Measurements from ENCODE around the gene GRM4. TPM values are rescaled to one million over a fixed set of nuclear protein-coding genes. Genes with fewer than 3 reads are reported as not detected.

The GRM4 gene
- total and polyA plus RNA-seq, 4 donors = not detected

GRCh38 chr6:34025861-34026260, 120.0 kb downstream of the GRM4 start:
- no peaks in the 10 kb centered on the region for H3K4me1 ChIP-seq (ENCODE audit: control insufficient read depth in 4 of 4, insufficient read depth in 4 of 4, low read length in 3 of 4)
- TF ChIP-seq ATF3 (IDR thresholded peaks at IDR 0.05) (no peak), EGR1 (IDR thresholded peaks at IDR 0.05; ENCODE audit: low read depth in 2 of 2) (no peak), GABPA (IDR thresholded peaks at IDR 0.05 in 1 of 2, conservative IDR thresholded peaks at IDR 0.05 in 1 of 2) (no peak), SP1 (IDR thresholded peaks at IDR 0.05) (no peak)
- WGBS = 78% methylated on average over 8 of the region's 8 CpGs
- H3K9ac ChIP-seq (ENCODE audit: low read depth in 1 of 2, low read length in 2 of 2) = no peak overlapping the region
- no peak overlapping the region for H3K27ac ChIP-seq (ENCODE audit: low read depth in 1 of 2, low read length in 2 of 2)
- no peaks in the 10 kb centered on the region for H3K36me3 ChIP-seq (ENCODE audit: control insufficient read depth in 4 of 4, insufficient read depth in 3 of 4, low read depth in 1 of 4, low read length in 3 of 4)
- no peak overlapping the region for H3K4me3 ChIP-seq (ENCODE audit: low read depth in 1 of 3, low read length in 3 of 3)
- no peaks in the 10 kb centered on the region for H3K27me3 ChIP-seq (ENCODE audit: control insufficient read depth in 4 of 4, insufficient read depth in 4 of 4, low read length in 3 of 4)
- no peaks in the 10 kb centered on the region for H3K9me3 ChIP-seq (ENCODE audit: control insufficient read depth in 4 of 4, low read length in 3 of 4)
- no peak for DNase-seq (ENCODE audit: low spot score)

- DNase-seq (ENCODE audit: low spot score) = no peak
- H3K4me3 ChIP-seq (ENCODE audit: low read depth in 1 of 3, low read length in 3 of 3) = no peak overlapping the region
- WGBS = 86% methylated on average over 8 of the region's 8 CpGs
These were observed 120.6 kb downstream of the GRM4 start for GRCh38 chr6:34025112-34025807.

GRCh38 chr6:34022873-34023255, 123.0 kb downstream of the GRM4 start:
- DNase-seq (ENCODE audit: low spot score) = no peak
- no peaks in the 10 kb centered on the region for H3K4me1 ChIP-seq (ENCODE audit: control insufficient read depth in 4 of 4, insufficient read depth in 4 of 4, low read length in 3 of 4)
- H3K4me3 ChIP-seq (ENCODE audit: low read depth in 1 of 3, low read length in 3 of 3) = no peak overlapping the region
- no peak overlapping the region for H3K27ac ChIP-seq (ENCODE audit: low read depth in 1 of 2, low read length in 2 of 2)
- no peak for TF ChIP-seq YY1 (IDR thresholded peaks at IDR 0.05)
- no peak for TF ChIP-seq NR2F2 (IDR thresholded peaks at IDR 0.05)
- no peak for TF ChIP-seq SP1 (IDR thresholded peaks at IDR 0.05)
- TF ChIP-seq GABPA (IDR thresholded peaks at IDR 0.05 in 1 of 2, conservative IDR thresholded peaks at IDR 0.05 in 1 of 2) = no peak
- no peak for TF ChIP-seq HNF4G (IDR thresholded peaks at IDR 0.05)
- no peak for TF ChIP-seq JUND (IDR thresholded peaks at IDR 0.05)
- TF ChIP-seq RXRA (IDR thresholded peaks at IDR 0.05) = no peak
- no peak for TF ChIP-seq HNF4A (conservative IDR thresholded peaks at IDR 0.05)
- no peak for TF ChIP-seq RAD21 (IDR thresholded peaks at IDR 0.05)
- no peak for TF ChIP-seq ATF3 (IDR thresholded peaks at IDR 0.05)
- TF ChIP-seq CTCF (IDR thresholded peaks at IDR 0.05; ENCODE audit: low read depth, low read length, missing input control) = no peak
- TF ChIP-seq FOXA2 (IDR thresholded peaks at IDR 0.05) = no peak
- no peaks in the 10 kb centered on the region for H3K9me3 ChIP-seq (ENCODE audit: control insufficient read depth in 4 of 4, low read length in 3 of 4)
- H3K36me3 ChIP-seq (ENCODE audit: control insufficient read depth in 4 of 4, insufficient read depth in 3 of 4, low read depth in 1 of 4, low read length in 3 of 4) = no peaks in the 10 kb centered on the region
- H3K9ac ChIP-seq (ENCODE audit: low read depth in 1 of 2, low read length in 2 of 2) = no peak overlapping the region
- no peaks in the 10 kb centered on the region for H3K27me3 ChIP-seq (ENCODE audit: control insufficient read depth in 4 of 4, insufficient read depth in 4 of 4, low read length in 3 of 4)
- WGBS = 85% methylated on average over 9 of the region's 9 CpGs

More at GRCh38 chr6:34025112-34025807, 120.6 kb downstream of the GRM4 start:
- no peak overlapping the region for H3K27ac ChIP-seq (ENCODE audit: low read depth in 1 of 2, low read length in 2 of 2)
- no peaks in the 10 kb centered on the region for H3K9me3 ChIP-seq (ENCODE audit: control insufficient read depth in 4 of 4, low read length in 3 of 4)
- no peaks in the 10 kb centered on the region for H3K4me1 ChIP-seq (ENCODE audit: control insufficient read depth in 4 of 4, insufficient read depth in 4 of 4, low read length in 3 of 4)
- H3K9ac ChIP-seq (ENCODE audit: low read depth in 1 of 2, low read length in 2 of 2) = no peak overlapping the region
- TF ChIP-seq ATF3 (IDR thresholded peaks at IDR 0.05) (no peak), REST (IDR thresholded peaks at IDR 0.05) (no peak), HNF4A (conservative IDR thresholded peaks at IDR 0.05) (no peak), TAF1 (conservative IDR thresholded peaks at IDR 0.05) (no peak), NR2F2 (IDR thresholded peaks at IDR 0.05) (no peak), YY1 (IDR thresholded peaks at IDR 0.05) (no peak)
- no peaks in the 10 kb centered on the region for H3K27me3 ChIP-seq (ENCODE audit: control insufficient read depth in 4 of 4, insufficient read depth in 4 of 4, low read length in 3 of 4)
- no peaks in the 10 kb centered on the region for H3K36me3 ChIP-seq (ENCODE audit: control insufficient read depth in 4 of 4, insufficient read depth in 3 of 4, low read depth in 1 of 4, low read length in 3 of 4)
